A549 (cell line): ENCODE results near the gene PDGFB. TPM values are rescaled to one million over a fixed set of nuclear protein-coding genes. Genes with fewer than 3 reads are reported as not detected.

ENCODE experiments used
- ATAC-seq, 2 experiments: fragments of 200-7000 bp in 1 of 2; fragments of >200 bp in 1 of 2; cut with Nextera tagmentation in 1 of 2; cut with Tn5 transposase in 1 of 2; 3 replicates each; pipeline versions ENCODE4 v1.8.0 to v1.9.1; 2018 to 2020; ENCODE audit warnings: mild to moderate bottlenecking in 1 of 2, moderate library complexity in 1 of 2
- CTCF ChIA-PET: fragments of 300-600 bp; sonication (Branson Sonifier 250); formaldehyde crosslinking; extraction: SDS; loops from one replicate; lab custom pipeline; 2021; ENCODE audit warnings: antibody characterized with exemption, inconsistent platforms; lab: Yijun Ruan, JAX
- POLR2A ChIA-PET: fragments of 350-600 bp; formaldehyde crosslinking; extraction: SDS; loops from one replicate; lab custom pipeline; 2021; ENCODE audit warnings: antibody characterized with exemption, inconsistent platforms; lab: Yijun Ruan, JAX
- DNase-seq, 2 experiments: peaks; one replicate each; pipeline versions ENCODE4 v3.0.0 to v3.0.0-alpha.2; 2011 to 2016; ENCODE audit warnings: low read depth in 1 of 2, low spot score in 1 of 2
- FAIRE-seq: peaks from 2 replicates; lab custom pipeline; 2011; peaks lifted over from hg19 to GRCh38; lab: Jason Lieb, UNC
- H3K27ac ChIP-seq, 2 experiments: fragments of >200 bp; sonication (Bioruptor Twin); formaldehyde crosslinking; 3 replicates each; pipeline ENCODE4 v1.5.1; 2016 to 2017
- H3K4me1 ChIP-seq: fragments of >200 bp; sonication (Bioruptor Twin); formaldehyde crosslinking; 3 replicates; pipeline ENCODE4 v1.6.1; 2016
- H3K4me2 ChIP-seq: fragments of >200 bp; sonication (Bioruptor Twin); formaldehyde crosslinking; 3 replicates; pipeline ENCODE4 v1.6.1; 2016
- H3K4me3 ChIP-seq: fragments of >200 bp; sonication (Bioruptor Twin); formaldehyde crosslinking; 3 replicates; pipeline ENCODE4 v1.5.1; 2016
- H3K9me3 ChIP-seq: fragments of >200 bp; sonication (Bioruptor Twin); formaldehyde crosslinking; 3 replicates; pipeline ENCODE4 v1.6.1; 2016
- CHD4 ChIP-seq: fragments of 200-600 bp; sonication (generic); IDR thresholded peaks from 2 replicates; pipeline ENCODE4 v1.6.1; 2016; ENCODE audit warnings: antibody characterized with exemption, mild to moderate bottlenecking, borderline replicate concordance
- EHMT2 ChIP-seq: fragments of 200-600 bp; sonication (generic); IDR thresholded peaks from 2 replicates; pipeline ENCODE4 v1.6.1; 2016; ENCODE audit warnings: antibody characterized with exemption, low read depth, mild to moderate bottlenecking, moderate library complexity
- ESRRA ChIP-seq: fragments of 150-350 bp; IDR thresholded peaks from 2 replicates; pipeline ENCODE4 v1.6.1; 2014; ENCODE audit warnings: mild to moderate bottlenecking, low read length, borderline replicate concordance
- FOSL2 ChIP-seq, 2 experiments: fragments of 450-650 bp in 1 of 2; fragments of >200 bp in 1 of 2; sonication (Bioruptor Twin) in 1 of 2; formaldehyde crosslinking; IDR thresholded peaks; 2 replicates each; pipeline versions ENCODE4 v1.5.0 to v1.6.1; 2016 to 2020; ENCODE audit warnings: mild to moderate bottlenecking in 1 of 2, moderate library complexity in 1 of 2
- FOXS1 ChIP-seq: fragments of 250-450 bp; sonication (Bioruptor Pico); IDR thresholded peaks from 2 replicates; pipeline ENCODE4 v1.5.0; 2020; ENCODE audit warnings: mild to moderate bottlenecking, moderate library complexity
- HDAC2 ChIP-seq: fragments of 200-600 bp; sonication (generic); IDR thresholded peaks from 2 replicates; pipeline ENCODE4 v1.6.1; 2016
- MAX ChIP-seq: IDR thresholded peaks from 2 replicates; pipeline ENCODE4 v1.6.1; 2012
- MAZ ChIP-seq: fragments of 150-350 bp; IDR thresholded peaks from 2 replicates; pipeline ENCODE4 v1.6.1; 2014; ENCODE audit warnings: antibody characterized with exemption, low read depth, low read length, borderline replicate concordance
- NPAS2 ChIP-seq: fragments of 250-450 bp; sonication (Bioruptor Pico); IDR thresholded peaks from 2 replicates; pipeline ENCODE4 v1.8.0; 2022; ENCODE audit warnings: mild to moderate bottlenecking, moderate library complexity, borderline replicate concordance
- POLR2A ChIP-seq: IDR thresholded peaks from 2 replicates; pipeline ENCODE4 v1.6.1; 2012; ENCODE audit warnings: mild to moderate bottlenecking, low read length
- ZC3H11A ChIP-seq: fragments of 450-650 bp; IDR thresholded peaks from 2 replicates; pipeline ENCODE4 v1.6.1; 2014; ENCODE audit warnings: antibody characterized with exemption, mild to moderate bottlenecking
- WGBS: methylation state at CpG from one replicate; pipeline ENCODE4 v1.1.6; 2017; ENCODE audit errors: missing lambda C conversion rate; 5-methylcytosine and 5-hydroxymethylcytosine counted together
- polyA plus RNA-seq, 4 experiments: library from polyadenylated mRNA; depleted of rRNA in 3 of 4; stranded (reverse); fragments of >200 nt; fragmentation: RNase III in 1 of 4; extraction: RNeasy Plus Mini Kit Qiagen cat#74134 plus additional on column Dnase treatment in 1 of 4; gene quantifications; 2 replicates in 3 of 4; 3 replicates in 1 of 4; pipeline ENCODE4 v1.2.3, GENCODE V29; 2011 to 2017
- TF ChIP-seq, protein P1 (sequence below): fragments of 200-600 bp; sonication (generic); IDR thresholded peaks from 2 replicates; pipeline ENCODE4 v1.6.1; 2016; ENCODE audit warnings: antibody characterized with exemption, mild to moderate bottlenecking, moderate library complexity
- TF ChIP-seq, protein P2 (sequence below): fragments of 450-650 bp; IDR thresholded peaks from 2 replicates; pipeline ENCODE4 v1.6.1; 2014; ENCODE audit warnings: antibody characterized with exemption
- TF ChIP-seq, protein P3 (sequence below): fragments of 250-450 bp; sonication (Bioruptor Pico); IDR thresholded peaks from 2 replicates; pipeline ENCODE4 v1.5.0; 2020; ENCODE audit warnings: low read depth, mild to moderate bottlenecking, moderate library complexity
- TF ChIP-seq, protein P4 (sequence below): fragments of >200 bp; sonication (Bioruptor Twin); formaldehyde crosslinking; IDR thresholded peaks from 3 replicates; pipeline ENCODE4 v1.6.1; 2016

The PDGFB gene
- polyA plus RNA-seq, 2 of the 4 experiments (the other 2 are of a cell fraction): 2.1 to 4.5 TPM

DNA sequence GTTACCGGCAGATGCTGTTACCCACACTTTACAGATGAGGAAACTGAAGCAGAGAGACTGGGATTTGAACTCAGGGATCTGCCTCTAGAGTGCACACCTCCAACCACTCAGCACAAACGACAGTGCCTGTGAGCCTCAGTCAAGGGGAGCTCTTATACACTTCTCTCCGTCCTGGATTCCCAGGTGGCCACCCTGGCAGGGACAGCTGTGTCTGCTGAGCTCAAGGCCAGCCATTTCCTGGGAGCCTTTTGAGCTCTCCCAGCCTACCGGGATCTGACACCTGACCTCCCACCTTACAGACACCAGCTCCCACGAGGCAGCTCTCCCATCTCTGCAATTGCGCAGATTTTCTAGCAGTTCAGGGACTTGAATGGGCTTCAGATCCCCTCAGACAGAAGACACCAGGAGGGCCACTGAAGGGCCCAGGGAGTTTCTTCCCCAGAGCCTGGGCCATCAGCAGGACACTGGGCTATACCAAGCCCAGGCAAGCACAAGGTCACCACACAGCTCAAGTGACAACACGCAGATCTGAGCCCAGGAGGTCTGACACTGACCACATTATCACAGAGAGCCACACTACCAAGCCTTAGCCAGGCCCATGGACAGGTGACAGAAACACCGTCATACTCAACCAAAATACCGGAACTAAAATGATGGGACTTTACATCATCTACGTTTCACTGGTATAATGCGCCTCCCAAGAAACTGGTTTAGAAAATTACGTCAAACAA is 17.1 kb downstream of the PDGFB start (continued):
- TF ChIP-seq, protein P1, sequence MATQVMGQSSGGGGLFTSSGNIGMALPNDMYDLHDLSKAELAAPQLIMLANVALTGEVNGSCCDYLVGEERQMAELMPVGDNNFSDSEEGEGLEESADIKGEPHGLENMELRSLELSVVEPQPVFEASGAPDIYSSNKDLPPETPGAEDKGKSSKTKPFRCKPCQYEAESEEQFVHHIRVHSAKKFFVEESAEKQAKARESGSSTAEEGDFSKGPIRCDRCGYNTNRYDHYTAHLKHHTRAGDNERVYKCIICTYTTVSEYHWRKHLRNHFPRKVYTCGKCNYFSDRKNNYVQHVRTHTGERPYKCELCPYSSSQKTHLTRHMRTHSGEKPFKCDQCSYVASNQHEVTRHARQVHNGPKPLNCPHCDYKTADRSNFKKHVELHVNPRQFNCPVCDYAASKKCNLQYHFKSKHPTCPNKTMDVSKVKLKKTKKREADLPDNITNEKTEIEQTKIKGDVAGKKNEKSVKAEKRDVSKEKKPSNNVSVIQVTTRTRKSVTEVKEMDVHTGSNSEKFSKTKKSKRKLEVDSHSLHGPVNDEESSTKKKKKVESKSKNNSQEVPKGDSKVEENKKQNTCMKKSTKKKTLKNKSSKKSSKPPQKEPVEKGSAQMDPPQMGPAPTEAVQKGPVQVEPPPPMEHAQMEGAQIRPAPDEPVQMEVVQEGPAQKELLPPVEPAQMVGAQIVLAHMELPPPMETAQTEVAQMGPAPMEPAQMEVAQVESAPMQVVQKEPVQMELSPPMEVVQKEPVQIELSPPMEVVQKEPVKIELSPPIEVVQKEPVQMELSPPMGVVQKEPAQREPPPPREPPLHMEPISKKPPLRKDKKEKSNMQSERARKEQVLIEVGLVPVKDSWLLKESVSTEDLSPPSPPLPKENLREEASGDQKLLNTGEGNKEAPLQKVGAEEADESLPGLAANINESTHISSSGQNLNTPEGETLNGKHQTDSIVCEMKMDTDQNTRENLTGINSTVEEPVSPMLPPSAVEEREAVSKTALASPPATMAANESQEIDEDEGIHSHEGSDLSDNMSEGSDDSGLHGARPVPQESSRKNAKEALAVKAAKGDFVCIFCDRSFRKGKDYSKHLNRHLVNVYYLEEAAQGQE: no peak
- TF ChIP-seq NPAS2 (CRISPR knock-in tag): no peak
- TF ChIP-seq, all 56 proteins: peak for 0

GRCh38 chr22:39226353-39226752 is 18.4 kb downstream of the PDGFB start:
- FAIRE-seq: no peak

GRCh38 chr22:39225591-39225990 is 19.2 kb downstream of the PDGFB start:
- 0 out of 3 replicates have a peak, but pooled peaks cover 4% of the 10 kb centered on the region for H3K4me1 ChIP-seq
- FAIRE-seq (no peak), ATAC-seq (no peak), DNase-seq (no peak)
- H3K4me3 ChIP-seq: no peak overlapping the region
- 90% methylated on average over 12 of the region's 13 CpGs for WGBS
- H3K27ac ChIP-seq: no peak overlapping the region
- H3K4me2 ChIP-seq: no peak overlapping the region
- H3K9me3 ChIP-seq: no peaks in the 10 kb centered on the region
- CTCF ChIA-PET: interaction anchor here (0.8 kb wide), 1 partner anchor 51 kb away, joined by 3 read pairs; no protein-coding TSS in a partner anchor
- TF ChIP-seq ZC3H11A: no peak
- no peak for TF ChIP-seq CHD4
- no peak for TF ChIP-seq ESRRA
- no peak for TF ChIP-seq EHMT2
- TF ChIP-seq MAZ: no peak
- TF ChIP-seq, protein P2, sequence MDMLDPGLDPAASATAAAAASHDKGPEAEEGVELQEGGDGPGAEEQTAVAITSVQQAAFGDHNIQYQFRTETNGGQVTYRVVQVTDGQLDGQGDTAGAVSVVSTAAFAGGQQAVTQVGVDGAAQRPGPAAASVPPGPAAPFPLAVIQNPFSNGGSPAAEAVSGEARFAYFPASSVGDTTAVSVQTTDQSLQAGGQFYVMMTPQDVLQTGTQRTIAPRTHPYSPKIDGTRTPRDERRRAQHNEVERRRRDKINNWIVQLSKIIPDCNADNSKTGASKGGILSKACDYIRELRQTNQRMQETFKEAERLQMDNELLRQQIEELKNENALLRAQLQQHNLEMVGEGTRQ: no peak
- no peak for TF ChIP-seq MAX
- TF ChIP-seq FOSL2 (IDR thresholded peaks at IDR 0.05): no peak
- TF ChIP-seq FOSL2 (CRISPR knock-in tag; IDR thresholded peaks at IDR 0.05): no peak
- TF ChIP-seq, protein P3, sequence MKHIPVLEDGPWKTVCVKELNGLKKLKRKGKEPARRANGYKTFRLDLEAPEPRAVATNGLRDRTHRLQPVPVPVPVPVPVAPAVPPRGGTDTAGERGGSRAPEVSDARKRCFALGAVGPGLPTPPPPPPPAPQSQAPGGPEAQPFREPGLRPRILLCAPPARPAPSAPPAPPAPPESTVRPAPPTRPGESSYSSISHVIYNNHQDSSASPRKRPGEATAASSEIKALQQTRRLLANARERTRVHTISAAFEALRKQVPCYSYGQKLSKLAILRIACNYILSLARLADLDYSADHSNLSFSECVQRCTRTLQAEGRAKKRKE (CRISPR knock-in tag): no peak
- TF ChIP-seq, protein P4, sequence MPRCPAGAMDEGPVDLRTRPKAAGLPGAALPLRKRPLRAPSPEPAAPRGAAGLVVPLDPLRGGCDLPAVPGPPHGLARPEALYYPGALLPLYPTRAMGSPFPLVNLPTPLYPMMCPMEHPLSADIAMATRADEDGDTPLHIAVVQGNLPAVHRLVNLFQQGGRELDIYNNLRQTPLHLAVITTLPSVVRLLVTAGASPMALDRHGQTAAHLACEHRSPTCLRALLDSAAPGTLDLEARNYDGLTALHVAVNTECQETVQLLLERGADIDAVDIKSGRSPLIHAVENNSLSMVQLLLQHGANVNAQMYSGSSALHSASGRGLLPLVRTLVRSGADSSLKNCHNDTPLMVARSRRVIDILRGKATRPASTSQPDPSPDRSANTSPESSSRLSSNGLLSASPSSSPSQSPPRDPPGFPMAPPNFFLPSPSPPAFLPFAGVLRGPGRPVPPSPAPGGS: no peak
- POLR2A ChIA-PET: no interaction called here

More at GRCh38 chr22:39226353-39226752, 18.4 kb downstream of the PDGFB start:
- no peak overlapping the region for H3K4me3 ChIP-seq
- no peak for TF ChIP-seq HDAC2
- no peak for TF ChIP-seq POLR2A
- TF ChIP-seq MAX: no peak
- no peak for TF ChIP-seq EHMT2
- no peak for TF ChIP-seq MAZ
- TF ChIP-seq, protein P3 (CRISPR knock-in tag): no peak
- no peak for TF ChIP-seq FOXS1 (CRISPR knock-in tag)
- H3K4me2 ChIP-seq: no peak overlapping the region
- ChIA-PET POLR2A (no interaction called here), CTCF (interaction anchor here (0.8 to 1.3 kb wide), 2 partner anchors 51 to 52 kb away, joined by 3 read pairs; no protein-coding TSS in a partner anchor)
- no peaks in the 10 kb centered on the region for H3K9me3 ChIP-seq
- DNase-seq: no peak
- WGBS: 91% methylated on average over 6 of the region's 6 CpGs
- H3K4me1 ChIP-seq: no peaks in the 10 kb centered on the region
- H3K27ac ChIP-seq: no peak overlapping the region
- ATAC-seq: no peak
